ENCODE results near the gene APLNR.

DNA sequence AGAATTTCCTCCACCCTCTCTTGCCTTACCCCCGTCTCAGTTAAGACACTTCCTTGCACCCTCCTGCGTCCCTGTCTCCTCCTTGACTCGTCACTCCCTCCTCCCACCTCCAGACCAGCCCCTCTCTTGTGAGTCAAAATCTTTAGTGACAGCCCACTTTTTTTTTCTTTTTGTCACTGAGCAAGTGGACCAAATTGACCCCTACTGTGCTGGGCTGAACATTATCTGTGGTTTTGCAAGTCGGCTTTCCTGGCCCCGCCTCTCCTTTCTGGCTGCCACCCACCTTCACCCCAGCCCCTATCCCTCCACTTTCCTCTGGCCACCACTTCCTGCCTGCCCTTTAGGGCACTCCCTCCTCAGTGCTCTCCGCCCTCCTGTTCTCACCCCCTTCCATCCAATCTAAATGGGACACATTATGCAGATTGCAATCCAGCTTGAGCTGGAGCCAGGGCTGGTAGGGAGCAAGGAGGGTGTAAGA lies at the start of gene APLNR:
- TF ChIP-seq EGR1 (IDR thresholded peaks at IDR 0.05; ENCODE audit: low read depth) = no peak
- TF ChIP-seq, protein P1, sequence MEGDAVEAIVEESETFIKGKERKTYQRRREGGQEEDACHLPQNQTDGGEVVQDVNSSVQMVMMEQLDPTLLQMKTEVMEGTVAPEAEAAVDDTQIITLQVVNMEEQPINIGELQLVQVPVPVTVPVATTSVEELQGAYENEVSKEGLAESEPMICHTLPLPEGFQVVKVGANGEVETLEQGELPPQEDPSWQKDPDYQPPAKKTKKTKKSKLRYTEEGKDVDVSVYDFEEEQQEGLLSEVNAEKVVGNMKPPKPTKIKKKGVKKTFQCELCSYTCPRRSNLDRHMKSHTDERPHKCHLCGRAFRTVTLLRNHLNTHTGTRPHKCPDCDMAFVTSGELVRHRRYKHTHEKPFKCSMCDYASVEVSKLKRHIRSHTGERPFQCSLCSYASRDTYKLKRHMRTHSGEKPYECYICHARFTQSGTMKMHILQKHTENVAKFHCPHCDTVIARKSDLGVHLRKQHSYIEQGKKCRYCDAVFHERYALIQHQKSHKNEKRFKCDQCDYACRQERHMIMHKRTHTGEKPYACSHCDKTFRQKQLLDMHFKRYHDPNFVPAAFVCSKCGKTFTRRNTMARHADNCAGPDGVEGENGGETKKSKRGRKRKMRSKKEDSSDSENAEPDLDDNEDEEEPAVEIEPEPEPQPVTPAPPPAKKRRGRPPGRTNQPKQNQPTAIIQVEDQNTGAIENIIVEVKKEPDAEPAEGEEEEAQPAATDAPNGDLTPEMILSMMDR (IDR thresholded peaks at IDR 0.05 in 2 of 3, conservative IDR thresholded peaks at IDR 0.05 in 1 of 3; ENCODE audit: borderline replicate concordance in 1 of 3, insufficient read depth in 1 of 3, low read depth in 2 of 3, low read length in 2 of 3) = no peak
- TF ChIP-seq CEBPB (IDR thresholded peaks at IDR 0.05; ENCODE audit: low read depth) = no peak
- TF ChIP-seq POLR2AphosphoS5 (IDR thresholded peaks at IDR 0.05; ENCODE audit: low read depth, low read length) = no peak
- TF ChIP-seq, protein P2, sequence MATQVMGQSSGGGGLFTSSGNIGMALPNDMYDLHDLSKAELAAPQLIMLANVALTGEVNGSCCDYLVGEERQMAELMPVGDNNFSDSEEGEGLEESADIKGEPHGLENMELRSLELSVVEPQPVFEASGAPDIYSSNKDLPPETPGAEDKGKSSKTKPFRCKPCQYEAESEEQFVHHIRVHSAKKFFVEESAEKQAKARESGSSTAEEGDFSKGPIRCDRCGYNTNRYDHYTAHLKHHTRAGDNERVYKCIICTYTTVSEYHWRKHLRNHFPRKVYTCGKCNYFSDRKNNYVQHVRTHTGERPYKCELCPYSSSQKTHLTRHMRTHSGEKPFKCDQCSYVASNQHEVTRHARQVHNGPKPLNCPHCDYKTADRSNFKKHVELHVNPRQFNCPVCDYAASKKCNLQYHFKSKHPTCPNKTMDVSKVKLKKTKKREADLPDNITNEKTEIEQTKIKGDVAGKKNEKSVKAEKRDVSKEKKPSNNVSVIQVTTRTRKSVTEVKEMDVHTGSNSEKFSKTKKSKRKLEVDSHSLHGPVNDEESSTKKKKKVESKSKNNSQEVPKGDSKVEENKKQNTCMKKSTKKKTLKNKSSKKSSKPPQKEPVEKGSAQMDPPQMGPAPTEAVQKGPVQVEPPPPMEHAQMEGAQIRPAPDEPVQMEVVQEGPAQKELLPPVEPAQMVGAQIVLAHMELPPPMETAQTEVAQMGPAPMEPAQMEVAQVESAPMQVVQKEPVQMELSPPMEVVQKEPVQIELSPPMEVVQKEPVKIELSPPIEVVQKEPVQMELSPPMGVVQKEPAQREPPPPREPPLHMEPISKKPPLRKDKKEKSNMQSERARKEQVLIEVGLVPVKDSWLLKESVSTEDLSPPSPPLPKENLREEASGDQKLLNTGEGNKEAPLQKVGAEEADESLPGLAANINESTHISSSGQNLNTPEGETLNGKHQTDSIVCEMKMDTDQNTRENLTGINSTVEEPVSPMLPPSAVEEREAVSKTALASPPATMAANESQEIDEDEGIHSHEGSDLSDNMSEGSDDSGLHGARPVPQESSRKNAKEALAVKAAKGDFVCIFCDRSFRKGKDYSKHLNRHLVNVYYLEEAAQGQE (IDR thresholded peaks at IDR 0.05; ENCODE audit: low read depth) = no peak
- TF ChIP-seq YY1 (IDR thresholded peaks at IDR 0.05; ENCODE audit: extremely low read depth, insufficient replicate concordance, low read depth, low read length) = no peak
- no peak for TF ChIP-seq POLR2A (IDR thresholded peaks at IDR 0.05; ENCODE audit: borderline replicate concordance, extremely low read depth, insufficient read depth, insufficient read length)
- TF ChIP-seq JUND (IDR thresholded peaks at IDR 0.05) = no peak
- no peak for TF ChIP-seq EZH2 (IDR thresholded peaks at IDR 0.05)
- no peak for TF ChIP-seq ELF1 (IDR thresholded peaks at IDR 0.05; ENCODE audit: borderline replicate concordance, low read depth)
- no peak for TF ChIP-seq TCF7L2 (IDR thresholded peaks at IDR 0.05; ENCODE audit: borderline replicate concordance, extremely low read depth, insufficient read depth, insufficient read length)
- TF ChIP-seq RAD21 (IDR thresholded peaks at IDR 0.05; ENCODE audit: low read depth) = no peak
- TF ChIP-seq ZNF274 (IDR thresholded peaks at IDR 0.05; ENCODE audit: low read depth, low read length) = no peak
- TF ChIP-seq, protein P3, sequence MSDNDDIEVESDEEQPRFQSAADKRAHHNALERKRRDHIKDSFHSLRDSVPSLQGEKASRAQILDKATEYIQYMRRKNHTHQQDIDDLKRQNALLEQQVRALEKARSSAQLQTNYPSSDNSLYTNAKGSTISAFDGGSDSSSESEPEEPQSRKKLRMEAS (IDR thresholded peaks at IDR 0.05) = no peak

All from HCT116 (cell line).